Neuron (in vitro differentiated cells): ENCODE data around the gene ZNF608.

Experiments used
- H2AFZ ChIP-seq: one replicate; pipeline ENCODE4 v1.6.1; 2013; ENCODE audit warnings: low read depth, mild to moderate bottlenecking, inconsistent platforms, low read length, moderate library complexity
- H3K27me3 ChIP-seq: one replicate; pipeline ENCODE4 v1.6.1; 2013; ENCODE audit warnings: low read length; ENCODE audit not compliant: insufficient read depth
- H3K36me3 ChIP-seq: one replicate; pipeline ENCODE4 v1.6.1; 2013; ENCODE audit warnings: low read length; ENCODE audit not compliant: insufficient read depth
- H3K4me1 ChIP-seq: one replicate; pipeline ENCODE4 v1.6.1; 2013; ENCODE audit warnings: low read length; ENCODE audit not compliant: insufficient read depth
- H3K4me3 ChIP-seq: 2 replicates; pipeline ENCODE4 v1.5.1; 2013; ENCODE audit warnings: mild to moderate bottlenecking, low read length, moderate library complexity
- H3K9me3 ChIP-seq: one replicate; pipeline ENCODE4 v1.6.1; 2013; ENCODE audit warnings: low read length

Gene ZNF608

GRCh38 chr5:124738681-124739633 is 7.5 kb downstream of the ZNF608 start:
- peaks cover 7% of the 10 kb centered on the region for H3K36me3 ChIP-seq
- H3K4me1 ChIP-seq: peaks cover 74% of the 10 kb centered on the region
- H3K27me3 ChIP-seq: no peaks in the 10 kb centered on the region
- H3K4me3 ChIP-seq: peak overlapping the region; percentile 64
- no peaks in the 10 kb centered on the region for H3K9me3 ChIP-seq
- H2AFZ ChIP-seq: no peak overlapping the region

GRCh38 chr5:124737651-124738050 is 8.8 kb downstream of the ZNF608 start:
- Histone ChIP-seq H3K4me1 (peaks cover 87% of the 10 kb centered on the region), H3K4me3 (no peak overlapping the region), H3K36me3 (peaks cover 5% of the 10 kb centered on the region), H3K27me3 (no peaks in the 10 kb centered on the region), H2AFZ (no peak overlapping the region), H3K9me3 (no peaks in the 10 kb centered on the region)

- no peaks in the 10 kb centered on the region for H3K27me3 ChIP-seq
- no peak overlapping the region for H2AFZ ChIP-seq
- H3K4me1 ChIP-seq: peaks cover 94% of the 10 kb centered on the region
- H3K4me3 ChIP-seq: no peak overlapping the region
- H3K36me3 ChIP-seq: peaks cover 5% of the 10 kb centered on the region
- H3K9me3 ChIP-seq: no peaks in the 10 kb centered on the region
Observed at GRCh38 chr5:124736805-124737188, 9.6 kb downstream of the ZNF608 start.

- H3K4me3 ChIP-seq: no peak overlapping the region
- no peak overlapping the region for H2AFZ ChIP-seq
- H3K27me3 ChIP-seq: no peaks in the 10 kb centered on the region
- H3K4me1 ChIP-seq: peaks cover 91% of the 10 kb centered on the region
- no peaks in the 10 kb centered on the region for H3K9me3 ChIP-seq
- H3K36me3 ChIP-seq: peaks cover 5% of the 10 kb centered on the region
Observed at GRCh38 chr5:124736082-124736804, 10.2 kb downstream of the ZNF608 start.

GRCh38 chr5:124735169-124735858 is 11.1 kb downstream of the ZNF608 start:
- H3K4me1 ChIP-seq: peaks cover 87% of the 10 kb centered on the region

GRCh38 chr5:124734574-124735168 is 11.8 kb downstream of the ZNF608 start:
- peaks cover 87% of the 10 kb centered on the region for H3K4me1 ChIP-seq
- H3K4me3 ChIP-seq: no peak overlapping the region
- no peaks in the 10 kb centered on the region for H3K27me3 ChIP-seq
- no peak overlapping the region for H2AFZ ChIP-seq
- H3K36me3 ChIP-seq: peaks cover 5% of the 10 kb centered on the region
- H3K9me3 ChIP-seq: no peaks in the 10 kb centered on the region

More at GRCh38 chr5:124735169-124735858, 11.1 kb downstream of the ZNF608 start:
- Histone ChIP-seq H3K36me3 (peaks cover 5% of the 10 kb centered on the region), H3K27me3 (no peaks in the 10 kb centered on the region), H3K9me3 (no peaks in the 10 kb centered on the region), H2AFZ (no peak overlapping the region), H3K4me3 (no peak overlapping the region)

- Histone ChIP-seq H3K9me3 (peaks cover 2% of the 10 kb centered on the region), H2AFZ (no peak overlapping the region), H3K4me1 (peaks cover 79% of the 10 kb centered on the region), H3K27me3 (no peaks in the 10 kb centered on the region), H3K36me3 (peaks cover 10% of the 10 kb centered on the region), H3K4me3 (no peak overlapping the region)
Observed at GRCh38 chr5:124733329-124733650, 13.1 kb downstream of the ZNF608 start.

- H3K4me1 ChIP-seq: peaks cover 73% of the 10 kb centered on the region
- H3K27me3 ChIP-seq: no peaks in the 10 kb centered on the region
- H2AFZ ChIP-seq: no peak overlapping the region
- H3K36me3 ChIP-seq: peaks cover 10% of the 10 kb centered on the region
- H3K9me3 ChIP-seq: peaks cover 2% of the 10 kb centered on the region
- no peak overlapping the region for H3K4me3 ChIP-seq
Observed at GRCh38 chr5:124732428-124733328, 13.8 kb downstream of the ZNF608 start.

GRCh38 chr5:124730381-124730780 is 16.1 kb downstream of the ZNF608 start:
- Histone ChIP-seq H3K4me3 (no peak overlapping the region), H3K9me3 (peaks cover 2% of the 10 kb centered on the region), H3K4me1 (peaks cover 50% of the 10 kb centered on the region), H3K27me3 (no peaks in the 10 kb centered on the region), H3K36me3 (peaks cover 10% of the 10 kb centered on the region), H2AFZ (no peak overlapping the region)

GRCh38 chr5:124729720-124730359 is 16.6 kb downstream of the ZNF608 start:
- Histone ChIP-seq H3K9me3 (peaks cover 2% of the 10 kb centered on the region), H3K4me3 (no peak overlapping the region), H3K36me3 (peaks cover 8% of the 10 kb centered on the region), H3K4me1 (peaks cover 46% of the 10 kb centered on the region), H3K27me3 (no peaks in the 10 kb centered on the region), H2AFZ (no peak overlapping the region)

GRCh38 chr5:124728968-124729332 is 17.5 kb downstream of the ZNF608 start:
- Histone ChIP-seq H3K9me3 (peaks cover 2% of the 10 kb centered on the region), H3K4me3 (no peak overlapping the region), H2AFZ (no peak overlapping the region), H3K36me3 (peaks cover 9% of the 10 kb centered on the region), H3K27me3 (no peaks in the 10 kb centered on the region), H3K4me1 (peaks cover 42% of the 10 kb centered on the region)
